Neural cell (in vitro differentiated cells): ENCODE results near the gene ATF7IP2.

ENCODE experiments used
- CTCF ChIP-seq: fragments of 450-650 bp; IDR thresholded peaks from 2 replicates; pipeline ENCODE4 v1.5.1; 2014; ENCODE audit warnings: antibody characterized with exemption, mild to moderate bottlenecking, moderate library complexity; ENCODE audit not compliant: poor library complexity, severe bottlenecking
- EP300 ChIP-seq: fragments of 450-650 bp; conservative IDR thresholded peaks from 2 replicates; pipeline ENCODE4 v1.6.1; 2014; ENCODE audit warnings: antibody characterized with exemption, mild to moderate bottlenecking, moderate library complexity; ENCODE audit not compliant: poor library complexity, severe bottlenecking
- EZH2 ChIP-seq: fragments of 200-600, 300-800 bp; shearing (Covaris generic), sonication (generic); IDR thresholded peaks from 2 replicates; pipeline ENCODE4 v1.6.1; 2014; ENCODE audit warnings: antibody characterized with exemption, low read length, borderline replicate concordance, mild to moderate bottlenecking; ENCODE audit not compliant: insufficient read depth, poor library complexity, severe bottlenecking
- MXI1 ChIP-seq: fragments of 450-650 bp; conservative IDR thresholded peaks from 2 replicates; pipeline ENCODE4 v1.6.1; 2014; ENCODE audit warnings: antibody characterized with exemption, mild to moderate bottlenecking; ENCODE audit not compliant: poor library complexity, severe bottlenecking
- POLR2AphosphoS5 ChIP-seq: IDR thresholded peaks from 2 replicates; pipeline ENCODE4 v1.6.1; 2012
- RAD21 ChIP-seq: fragments of 450-650 bp; conservative IDR thresholded peaks from 2 replicates; pipeline ENCODE4 v1.6.1; 2014; ENCODE audit warnings: antibody characterized with exemption, mild to moderate bottlenecking, moderate library complexity
- REST ChIP-seq: IDR thresholded peaks from 2 replicates; pipeline ENCODE4 v1.6.1; 2012; ENCODE audit warnings: borderline replicate concordance
- SMC3 ChIP-seq: fragments of 450-650 bp; conservative IDR thresholded peaks from 2 replicates; pipeline ENCODE4 v1.6.1; 2014; ENCODE audit warnings: antibody characterized with exemption, mild to moderate bottlenecking, moderate library complexity; ENCODE audit not compliant: poor library complexity
- TAF1 ChIP-seq: IDR thresholded peaks from 2 replicates; pipeline ENCODE4 v1.6.1; 2012; ENCODE audit warnings: low read depth

DNA sequence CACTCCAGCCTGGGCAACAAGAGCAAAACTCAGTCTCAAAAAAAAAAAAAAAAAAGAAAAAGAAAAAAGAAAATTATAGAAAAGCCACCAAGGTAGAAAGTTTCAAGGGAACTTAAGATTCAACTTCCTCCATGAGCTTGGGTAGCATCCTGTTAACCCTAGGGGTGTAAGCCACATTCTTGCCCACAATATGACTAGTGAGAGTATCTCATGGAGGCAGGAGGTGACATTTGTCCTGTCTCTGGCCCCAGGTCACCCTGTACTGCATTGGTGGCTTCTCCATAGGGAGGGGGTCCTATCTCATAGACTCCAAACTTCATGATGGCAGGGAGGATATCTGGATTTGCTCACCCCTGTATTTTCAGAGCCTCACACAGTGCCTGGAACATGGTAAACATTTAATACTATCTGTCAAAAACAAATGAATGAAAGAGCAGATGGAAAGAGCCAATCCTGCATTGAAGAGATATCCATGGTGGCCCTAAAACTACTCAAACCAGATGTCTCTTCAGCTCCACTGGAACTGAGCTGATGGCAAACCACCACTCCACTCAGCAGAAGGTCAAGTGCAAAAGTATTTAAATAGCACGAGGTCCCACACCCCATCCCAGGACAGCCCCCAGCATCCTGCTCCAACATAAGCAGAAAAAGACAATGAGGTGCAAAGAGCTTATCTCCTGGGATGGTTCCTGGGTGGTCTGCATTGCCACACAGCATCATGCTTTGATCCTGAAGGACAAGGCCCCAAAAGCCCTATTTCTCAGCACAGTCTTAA lies 144.2 kb downstream of the ATF7IP2 start:
- no peak for TF ChIP-seq RAD21
- TF ChIP-seq CTCF, result no peak
- no peak for TF ChIP-seq POLR2AphosphoS5
- no peak for TF ChIP-seq EZH2
- TF ChIP-seq REST, result no peak
- no peak for TF ChIP-seq EP300
- TF ChIP-seq SMC3, result no peak
- TF ChIP-seq TAF1, result no peak
- TF ChIP-seq MXI1, result no peak
